Stimulated activated CD4-positive, alpha-beta T cell treated with anti-CD3 and anti-CD28 coated beads, Interleukin-15, amount 100 ng/mL, for 1 hour (primary cell): ENCODE results near the gene TRANK1.
A peak's percentile ranks its signal among the peaks of the same experiment; 100 is the strongest.

Source experiments
- DNase-seq, 2 donors: peaks; one replicate each; pipeline ENCODE4 v3.0.0-alpha.2; 2020; ENCODE audit warnings: low read depth in 1 of 2, low spot score in 1 of 2

TRANK1 gene

DNA sequence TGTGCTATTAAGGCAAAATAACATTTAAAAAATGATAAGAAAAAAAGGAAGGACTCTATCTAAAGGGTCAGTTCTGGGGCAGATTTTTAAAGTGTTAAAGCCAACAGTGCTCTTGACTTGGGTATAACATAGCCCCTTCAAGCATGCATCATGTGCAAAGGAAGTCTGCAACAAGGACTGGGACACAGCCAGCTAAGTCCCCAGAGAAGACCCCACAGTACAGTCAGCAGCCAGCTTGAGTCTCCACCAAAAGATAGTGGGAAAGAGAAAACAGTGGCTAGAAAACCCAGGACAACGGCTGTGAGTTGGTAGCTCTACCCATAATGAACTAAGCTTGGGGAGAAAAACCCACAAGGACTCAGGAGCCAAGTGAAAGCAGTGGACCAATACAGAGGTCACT lies 94.1 kb downstream of the TRANK1 start:
- no peak for DNase-seq

DNA sequence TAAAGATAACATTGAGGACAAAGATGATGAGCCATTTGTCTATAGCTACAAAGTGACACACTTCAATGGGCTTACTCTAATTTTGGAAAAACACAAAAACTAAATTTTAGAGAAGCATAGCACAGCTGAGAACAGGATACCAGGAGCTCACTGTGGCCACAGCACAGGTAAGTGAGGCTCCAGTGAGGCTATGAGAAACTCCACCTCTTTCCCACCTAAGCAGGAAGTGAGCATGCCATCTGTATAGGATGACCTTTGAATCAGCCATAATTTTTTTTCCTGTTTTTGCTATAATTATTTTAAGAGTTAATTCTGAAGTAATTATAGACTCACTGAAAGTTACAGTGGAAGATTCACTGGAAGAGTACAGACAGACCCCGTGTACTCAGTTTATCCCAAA lies 98.4 kb downstream of the TRANK1 start:
- no peak for DNase-seq

DNA sequence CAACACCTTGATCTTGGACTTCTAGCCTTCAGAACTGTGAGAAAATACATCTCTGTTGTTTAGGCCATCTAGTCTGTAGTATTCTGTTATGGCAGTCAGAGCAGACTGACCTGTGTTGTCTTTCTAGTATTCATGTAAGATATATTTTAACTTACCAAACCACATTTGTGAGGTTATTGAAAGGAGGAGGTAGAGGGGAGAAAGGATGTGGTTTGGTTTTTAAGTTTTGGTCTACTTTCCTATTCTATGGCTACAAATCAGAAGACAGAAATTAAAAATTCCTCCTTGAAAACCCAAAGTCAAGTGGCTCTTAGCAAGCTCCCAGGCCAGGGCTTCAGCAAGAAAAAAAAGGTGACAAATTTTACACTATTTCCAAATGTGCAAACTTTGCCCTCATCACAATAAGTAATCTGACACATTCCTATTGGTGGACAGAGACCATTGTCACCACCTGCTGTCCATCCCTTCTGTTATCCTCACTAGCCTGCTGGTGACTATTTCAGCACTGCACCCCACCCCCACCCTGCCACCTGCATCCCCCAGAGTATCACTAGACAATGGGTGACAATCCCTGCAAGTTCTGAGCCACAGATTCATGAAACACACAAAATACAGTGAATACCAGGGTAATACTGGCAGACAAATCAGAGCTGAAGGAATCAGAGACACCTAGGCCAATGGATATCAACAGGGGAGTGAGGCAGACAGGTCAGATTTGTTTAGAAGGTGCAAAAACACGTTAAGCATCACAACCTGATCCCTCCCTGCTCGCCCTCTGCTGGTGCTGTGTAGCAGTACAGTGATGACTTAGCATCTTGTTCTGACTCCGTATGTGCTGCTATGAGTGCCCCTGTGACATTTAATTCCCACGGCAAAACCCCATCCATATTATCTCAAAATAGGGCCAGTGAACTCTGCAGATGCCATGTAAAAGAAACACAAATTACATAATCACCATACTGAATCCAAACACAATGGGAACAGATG lies 101.5 kb downstream of the TRANK1 start:
- DNase-seq = peak in 1 of 2 donors; percentile 34

DNA sequence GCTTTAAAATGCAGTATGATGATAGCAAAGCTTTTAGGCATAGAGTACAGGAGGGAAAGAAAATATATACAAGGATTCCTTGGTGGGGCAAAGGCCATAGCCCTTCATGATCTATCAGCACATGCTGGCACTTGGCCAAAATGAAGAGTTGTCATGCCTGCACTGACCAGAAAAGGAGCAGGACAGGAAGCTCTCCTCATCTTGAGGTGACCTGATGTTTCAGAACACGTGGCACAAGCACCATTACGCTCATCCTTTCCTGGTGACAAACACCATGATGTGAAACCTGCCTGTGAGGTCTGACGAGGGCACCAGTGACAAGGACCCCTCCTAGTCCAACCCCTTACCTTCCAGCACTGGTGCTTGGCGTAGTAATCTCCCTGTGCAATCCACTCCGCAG lies 102.6 kb downstream of the TRANK1 start:
- DNase-seq = no peak

DNA sequence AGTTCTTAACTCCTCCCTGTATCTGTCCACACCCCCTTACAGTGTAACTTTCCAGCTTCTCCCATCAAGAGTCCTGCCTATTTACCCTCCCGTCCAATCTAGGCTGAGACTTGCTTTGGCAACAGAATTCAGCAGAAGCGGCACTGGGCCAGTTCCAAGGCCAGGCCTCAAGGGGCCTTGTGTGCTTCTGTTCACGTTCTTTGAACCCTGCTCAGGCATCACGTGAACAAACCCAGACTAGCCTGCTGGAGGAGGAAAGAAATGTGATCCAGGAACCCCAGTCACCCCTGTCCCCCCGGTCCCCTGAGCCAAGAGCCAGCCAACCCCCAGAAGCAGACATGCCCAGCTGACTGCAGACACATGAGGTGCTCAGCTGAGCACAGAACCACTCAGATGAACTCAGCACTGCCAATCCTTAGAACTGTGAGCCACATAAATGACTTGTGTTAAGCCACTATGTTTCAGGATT lies 104.4 kb downstream of the TRANK1 start:
- no peak for DNase-seq

DNA sequence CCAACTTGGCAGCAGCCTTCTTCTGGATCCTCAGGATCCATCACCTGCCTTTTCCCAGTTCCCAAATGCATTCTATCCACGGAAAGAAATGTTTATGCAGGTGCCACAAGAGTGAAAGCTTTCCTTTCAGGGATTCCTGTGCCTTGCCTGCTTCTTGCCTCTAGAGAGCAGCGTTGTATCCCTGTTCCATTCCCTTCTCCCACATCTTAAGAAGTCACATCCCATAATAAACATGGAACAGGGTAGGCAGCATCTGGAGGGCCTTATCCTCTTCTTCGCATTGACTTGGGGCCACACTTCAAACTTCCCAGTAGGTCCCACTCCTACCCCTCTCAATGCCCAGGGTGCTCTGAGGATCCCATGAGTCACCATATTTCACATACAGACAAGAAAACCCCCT lies 107.8 kb downstream of the TRANK1 start:
- DNase-seq = no peak

DNA sequence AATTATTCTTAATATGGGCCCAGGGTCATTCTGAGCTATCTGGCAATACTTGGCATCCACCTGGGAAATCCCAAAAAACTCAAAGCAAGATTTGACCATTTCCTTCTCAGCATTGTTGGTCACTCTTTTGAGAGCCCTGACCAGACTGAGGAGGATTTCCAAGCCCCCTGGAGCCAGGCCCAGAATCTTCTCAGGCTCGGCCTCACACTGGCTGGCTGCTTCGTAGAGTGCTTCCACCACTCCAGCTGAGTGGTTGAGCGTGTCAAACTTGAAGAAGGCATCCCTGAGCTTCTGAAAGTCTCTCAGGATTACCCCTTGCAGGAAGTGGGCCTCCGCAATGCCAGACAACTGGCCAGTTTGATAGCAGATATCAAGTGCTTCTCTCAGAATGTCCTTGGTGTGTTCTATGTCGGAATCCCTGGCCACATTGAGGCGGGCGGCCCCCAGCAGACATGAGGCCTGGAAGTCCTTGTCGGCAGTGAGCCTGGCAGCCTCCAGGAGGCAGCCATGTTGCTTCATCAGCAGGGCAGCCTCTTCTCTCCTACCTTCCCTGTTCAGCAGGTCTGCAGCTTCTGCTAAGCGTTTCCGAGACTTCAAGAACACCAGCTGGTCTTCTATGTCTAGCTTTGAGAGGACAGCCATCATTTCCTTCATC lies 111.6 kb downstream of the TRANK1 start:
- DNase-seq = no peak

DNA sequence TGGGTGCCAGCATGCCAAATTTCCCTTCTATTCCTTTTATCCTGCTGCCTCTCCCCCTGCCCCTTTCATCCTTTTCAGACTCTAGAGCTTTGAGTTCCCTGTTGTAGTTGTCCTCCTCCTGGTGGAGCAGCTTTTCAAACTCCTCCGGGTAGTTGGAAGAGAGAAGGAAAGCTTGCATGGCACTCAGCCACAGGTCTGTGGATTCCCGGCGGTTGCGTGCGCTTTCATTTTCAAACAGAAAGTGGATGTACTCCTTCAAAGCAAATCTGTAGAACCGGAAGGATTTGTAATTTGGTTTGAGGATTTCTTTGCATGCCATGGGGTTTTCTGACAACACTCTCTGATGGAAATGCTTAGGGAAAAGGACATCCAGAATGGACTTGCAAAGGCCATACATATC lies 112.4 kb downstream of the TRANK1 start:
- DNase-seq = no peak

DNA sequence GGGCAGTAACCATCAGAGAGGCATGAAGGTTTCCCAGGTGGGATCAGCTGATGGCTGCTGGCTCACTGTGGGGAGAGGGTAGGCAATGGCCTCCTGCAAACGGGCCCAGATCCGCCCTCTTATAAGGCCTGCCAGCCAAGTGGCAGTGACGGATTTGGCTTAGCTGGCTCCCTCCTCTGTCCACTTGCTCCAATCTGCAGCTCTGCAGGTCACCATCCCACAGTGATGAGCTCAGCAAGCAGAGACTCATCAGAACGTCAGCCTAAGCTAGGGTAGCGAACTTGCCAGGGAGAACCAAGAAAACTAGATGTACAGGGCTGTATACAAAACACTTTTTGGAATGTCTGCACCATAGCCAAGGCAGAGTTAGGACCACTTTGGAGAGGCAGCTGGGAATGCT lies 117.7 kb downstream of the TRANK1 start:
- no peak for DNase-seq

DNA sequence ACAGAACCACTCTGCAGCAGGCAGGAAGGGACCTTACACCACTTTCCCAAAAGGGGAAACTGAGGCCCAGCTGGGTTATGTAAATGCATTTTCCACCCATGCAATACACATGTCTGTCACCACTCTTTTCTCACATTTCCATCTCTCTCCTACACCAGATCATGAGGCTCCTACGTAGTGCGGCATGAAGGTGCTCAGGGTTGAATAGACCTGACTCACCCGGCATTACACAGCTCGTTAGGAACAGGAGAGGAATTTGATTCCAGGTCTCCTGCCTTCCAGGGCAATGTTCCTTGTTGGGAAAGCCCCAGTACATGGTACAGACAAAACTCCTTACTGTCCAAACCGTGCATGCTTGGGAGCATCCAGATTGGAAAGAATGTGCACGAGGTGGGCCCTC lies 118.6 kb downstream of the TRANK1 start:
- DNase-seq = no peak

DNA sequence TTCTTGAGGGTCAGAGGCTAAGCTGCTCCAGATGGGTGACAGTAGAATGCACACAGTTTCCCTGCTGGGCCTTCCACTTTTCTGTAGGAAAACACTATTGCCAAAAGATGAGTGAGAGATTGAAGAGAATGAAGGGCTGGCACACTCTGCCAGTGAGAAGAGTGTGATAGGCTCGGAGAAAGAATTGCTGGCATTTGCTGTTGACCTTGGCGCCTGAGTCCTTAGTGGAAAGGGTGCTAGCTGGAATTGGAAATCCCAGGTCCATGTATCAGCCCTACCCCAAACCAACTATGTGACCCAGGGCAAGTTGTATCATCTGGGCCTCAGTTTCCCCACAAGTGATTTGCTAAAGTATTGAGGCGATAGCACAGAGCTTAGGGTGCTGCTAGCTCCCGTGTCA lies 120.4 kb downstream of the TRANK1 start:
- no peak for DNase-seq

DNA sequence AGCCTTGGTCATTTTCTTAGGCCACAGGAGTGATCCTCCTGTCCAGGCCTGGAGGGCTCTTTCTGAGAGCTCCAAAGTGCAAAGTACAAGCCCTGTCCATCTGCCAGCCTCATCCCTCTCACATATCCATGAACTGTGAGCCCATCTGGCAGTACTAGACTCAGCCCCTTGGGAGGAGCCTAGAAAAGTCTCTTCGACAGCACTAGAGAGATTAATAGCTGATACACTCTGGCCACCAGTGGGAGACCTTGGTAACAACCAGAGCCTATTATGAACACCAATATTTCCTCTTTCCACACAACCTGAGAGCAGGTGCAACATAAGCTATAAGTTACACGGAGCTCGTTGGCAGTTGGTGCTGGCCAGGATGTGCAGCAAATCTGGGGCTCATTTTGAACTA lies 121.0 kb downstream of the TRANK1 start:
- DNase-seq = no peak

DNA sequence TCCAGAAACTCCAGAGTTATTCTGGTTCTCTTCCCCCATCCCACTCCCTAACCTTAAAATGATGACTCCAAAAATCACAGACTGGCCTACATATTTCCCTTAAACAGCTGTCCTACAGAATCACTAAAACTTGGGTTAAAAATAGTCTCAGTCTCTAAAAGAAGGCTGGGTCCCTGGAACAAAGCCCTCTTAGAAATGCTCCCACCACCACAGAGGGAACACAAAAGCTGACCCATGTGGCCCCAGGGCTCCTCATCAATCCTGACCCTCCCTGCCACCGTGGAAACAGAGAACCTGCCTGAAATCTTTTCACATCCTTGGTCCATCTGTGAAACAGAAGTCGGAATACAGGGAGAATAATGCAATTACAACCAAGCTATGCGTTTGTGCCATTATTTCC lies 124.8 kb downstream of the TRANK1 start:
- no peak for DNase-seq

DNA sequence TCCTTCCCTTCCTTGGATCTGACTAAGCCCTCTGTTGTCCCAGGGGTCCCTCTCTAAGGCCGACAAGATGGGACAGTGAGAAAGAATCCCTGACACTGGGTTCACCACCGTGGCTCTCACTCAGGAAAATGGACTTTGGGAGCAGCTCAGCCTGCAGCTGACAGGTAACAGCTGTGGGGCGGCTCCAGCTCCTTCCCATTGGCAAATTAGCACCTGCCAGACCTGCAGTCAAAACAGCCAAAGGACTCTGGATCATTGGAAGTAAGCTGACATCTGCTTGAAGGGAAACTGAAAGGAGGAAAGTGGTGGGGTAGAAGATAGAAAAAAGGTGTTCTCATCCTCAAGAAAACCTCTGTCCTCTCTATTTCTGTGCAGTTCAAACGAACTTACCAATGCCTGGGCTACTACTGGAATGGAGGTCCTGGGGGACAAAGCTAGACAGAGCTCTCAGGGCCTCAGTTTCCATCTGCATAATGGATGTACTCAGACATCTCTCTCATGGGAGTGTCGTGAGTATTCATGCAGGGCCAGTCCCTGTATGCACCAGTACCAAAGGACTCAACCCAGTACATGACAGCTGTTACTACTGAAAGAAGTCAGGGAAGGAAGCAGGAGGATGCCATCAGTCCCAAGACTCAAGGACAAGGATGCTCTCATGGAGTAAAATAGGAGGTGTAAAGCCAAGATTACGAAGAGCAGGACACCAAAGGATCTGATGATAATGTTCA lies 126.9 kb downstream of the TRANK1 start:
- no peak for DNase-seq

DNA sequence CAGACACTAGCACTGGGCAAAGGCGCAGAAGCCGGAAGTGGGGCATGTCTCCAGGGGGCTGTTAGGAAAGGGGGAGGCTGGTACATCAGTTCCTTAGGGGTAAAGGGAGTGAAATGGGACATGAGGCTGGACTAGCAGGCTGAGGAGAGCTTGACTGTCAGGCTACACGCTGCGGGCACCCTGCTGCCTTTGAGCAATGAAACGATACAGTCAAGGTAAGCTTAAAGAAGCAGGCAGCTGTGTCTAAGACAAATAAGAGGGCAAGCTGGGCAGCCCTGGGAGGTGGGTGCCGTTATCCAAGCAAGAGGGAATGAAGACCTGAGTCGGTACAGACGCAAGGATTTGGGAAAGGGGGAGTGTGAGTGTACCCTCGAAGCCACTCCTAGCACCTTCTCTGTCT lies 129.5 kb downstream of the TRANK1 start:
- DNase-seq = no peak

DNA sequence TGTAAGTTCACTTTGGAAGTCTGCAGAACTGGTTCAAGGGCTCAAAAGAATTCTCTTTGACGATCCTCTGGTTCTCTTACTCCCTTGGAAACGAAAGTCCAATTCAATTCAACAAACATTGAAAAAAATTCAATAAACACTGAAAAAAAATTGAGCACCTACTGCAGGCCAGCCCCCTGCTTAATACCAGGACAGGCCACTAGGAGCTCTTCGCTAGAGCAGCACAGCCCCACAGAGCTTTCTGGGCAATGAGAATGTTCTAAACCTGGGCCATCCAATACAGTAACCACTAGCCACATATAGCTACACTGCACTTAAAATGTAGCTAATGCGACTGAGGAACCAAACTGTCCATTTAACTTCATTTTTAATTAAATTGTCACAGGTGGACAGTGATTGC lies 130.1 kb downstream of the TRANK1 start:
- DNase-seq = no peak

DNA sequence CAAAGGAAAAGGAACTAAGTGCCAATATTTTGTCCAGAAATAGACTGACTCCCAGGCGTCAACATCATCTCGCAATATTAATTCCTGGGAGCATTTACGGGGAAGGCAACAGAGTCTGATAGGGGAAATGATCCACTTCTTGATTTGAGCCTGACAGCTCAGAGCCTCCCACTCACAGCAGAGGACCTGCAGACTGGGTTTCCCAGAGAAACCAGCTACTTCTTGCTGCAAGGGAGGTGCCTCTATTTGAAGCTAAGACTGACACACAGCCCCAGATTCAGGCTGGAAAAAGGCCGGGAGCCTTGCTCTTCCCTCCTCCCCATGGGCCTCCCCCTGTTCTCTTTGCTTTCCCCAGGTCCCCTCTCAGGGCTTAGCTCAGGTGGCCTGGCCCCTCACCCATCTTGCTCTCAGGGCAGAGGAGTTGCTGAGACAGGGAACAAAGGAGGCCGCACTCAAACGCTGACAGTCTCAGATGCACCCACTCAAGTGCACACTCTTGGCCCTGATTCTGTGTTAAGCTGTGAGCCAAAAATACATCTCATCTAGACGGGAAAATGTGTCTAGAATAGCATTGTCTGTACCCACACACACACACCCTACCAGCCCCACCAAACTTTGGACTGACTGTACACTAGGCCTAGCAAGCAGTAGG lies 130.7 kb downstream of the TRANK1 start:
- no peak for DNase-seq

DNA sequence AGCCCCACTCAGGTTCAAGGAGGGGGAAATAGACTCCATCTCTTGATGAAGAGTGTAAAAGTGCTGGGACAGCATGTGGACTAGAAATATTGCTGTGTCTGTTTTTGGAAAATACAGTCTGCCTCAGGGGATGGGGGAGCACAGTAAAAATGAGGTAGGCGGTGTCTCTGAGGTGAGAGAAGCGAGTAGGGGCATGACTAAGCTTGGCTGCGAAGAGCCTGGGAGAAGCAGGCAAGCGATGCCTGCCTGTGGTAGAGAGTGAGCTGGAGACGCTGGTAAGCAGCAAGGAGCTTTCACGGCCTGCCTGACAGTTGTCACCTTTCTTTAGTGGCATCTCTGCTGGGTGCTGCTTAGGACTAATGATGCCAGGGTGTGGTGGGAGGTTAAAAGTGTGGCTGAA lies 131.5 kb downstream of the TRANK1 start:
- no peak for DNase-seq

DNA sequence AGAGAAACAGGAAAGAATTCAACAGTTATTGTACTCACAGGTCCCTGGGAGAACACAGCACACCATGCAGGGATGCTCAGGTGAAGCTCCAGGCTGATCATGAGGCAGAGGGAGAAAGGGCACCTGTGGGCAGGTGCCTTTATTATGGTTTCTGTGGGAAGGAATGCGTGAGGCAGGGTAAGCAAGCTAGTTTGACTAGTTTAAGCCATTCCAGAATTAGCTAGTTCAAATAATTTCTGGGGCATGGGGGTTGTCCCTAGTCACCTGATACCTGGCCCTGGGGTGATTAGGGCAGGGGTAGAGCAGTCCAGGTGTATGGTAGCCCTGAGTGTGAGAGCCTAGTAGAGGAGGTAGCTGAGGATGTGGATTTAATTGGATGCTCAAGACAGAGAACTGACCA lies 132.6 kb downstream of the TRANK1 start:
- no peak for DNase-seq

DNA sequence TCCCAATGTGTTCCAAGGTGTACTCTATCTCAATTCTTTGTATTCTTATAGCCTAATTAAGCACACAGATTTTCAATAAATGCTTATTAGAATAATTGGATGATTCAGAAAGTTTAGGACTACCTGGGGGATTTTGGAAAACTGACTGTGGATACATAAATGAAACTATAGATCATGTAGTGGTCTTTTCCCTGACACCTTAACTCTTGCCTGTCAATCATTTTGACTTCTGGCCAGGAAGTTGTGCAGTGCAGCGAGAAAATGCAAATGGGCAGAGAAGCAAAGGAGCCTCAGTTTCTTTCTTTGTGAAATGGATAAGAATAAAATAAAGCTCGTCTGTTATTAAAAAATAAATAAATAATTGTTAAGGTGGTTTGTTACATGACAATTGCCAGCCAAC lies 133.1 kb downstream of the TRANK1 start:
- no peak for DNase-seq
